ENCODE results near the gene ARID1A. TPM values are rescaled to one million over a fixed set of nuclear protein-coding genes. Genes with fewer than 3 reads are reported as not detected.

The ARID1A gene
- total and polyA plus RNA-seq, 9 of the 15 experiments (the other 6 are each of a cell fraction or from before 2014, with no cell fraction given), result 8.3 to 88.3 (median 22.5) TPM

DNA sequence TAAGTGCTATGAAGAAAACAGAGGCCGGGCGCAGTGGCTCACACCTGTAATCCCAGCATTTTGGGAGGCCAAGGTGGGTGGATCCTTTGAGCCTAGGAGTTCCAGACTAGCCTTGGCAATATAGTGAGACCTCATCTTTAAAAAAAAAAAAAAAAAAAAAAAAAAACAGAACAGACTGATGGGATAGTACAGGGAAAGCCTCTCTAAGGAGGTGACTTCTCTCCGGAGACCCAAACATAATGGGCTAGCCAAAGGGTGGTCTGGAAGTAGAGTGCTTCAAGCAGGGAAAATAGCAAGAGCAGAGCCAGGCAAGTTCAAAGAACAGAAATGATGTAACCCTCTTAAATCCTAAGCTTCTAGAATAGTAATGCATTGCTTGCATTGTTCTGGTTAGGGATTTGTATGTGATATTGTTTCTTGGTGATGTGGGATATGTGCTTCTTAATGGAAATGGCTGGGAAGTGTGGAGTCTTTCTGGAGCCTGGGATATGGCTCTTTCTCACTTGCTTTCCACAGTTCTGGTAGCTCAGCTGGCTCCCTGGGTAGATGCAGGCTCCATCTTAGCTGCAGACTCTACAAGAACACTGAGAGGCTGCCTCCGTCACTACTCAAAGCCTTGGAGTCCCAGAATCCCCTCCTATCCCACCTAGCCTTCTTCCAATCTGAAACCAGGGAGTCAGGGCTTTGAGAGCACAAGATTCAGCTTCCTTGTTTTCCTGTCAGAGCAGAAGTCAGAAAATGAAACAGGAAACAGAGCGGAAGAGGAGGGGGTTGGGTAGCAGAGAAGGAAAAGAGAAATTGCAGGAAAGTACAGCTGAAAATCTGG is 90.0 kb downstream of the ARID1A start:
- Histone ChIP-seq H3K4me1 (replicated peaks in 1 of 2; ENCODE audit: control insufficient read depth in 2 of 2, insufficient read depth in 2 of 2, low read length in 2 of 2) (peaks cover 50 to 84% of the 10 kb centered on the region in 2 experiments), H2AFZ (ENCODE audit: low read depth, low read length) (peak overlapping the region; percentile 94), H3K4me3 (no peak overlapping the region; the same call in 1 of the 2 replicates), H3K9me3 (replicated peaks; ENCODE audit: control insufficient read depth, insufficient read depth, low read depth, low read length) (no peaks in the 10 kb centered on the region), H3K27ac (ENCODE audit: extremely low read depth, low read depth, low read length) (peak overlapping the region; percentile 98), H3K27me3 (ENCODE audit: control insufficient read depth in 2 of 2, insufficient read depth in 2 of 2, low read length in 2 of 2) (no peaks in the 10 kb centered on the region), H3K4me2 (ENCODE audit: insufficient read depth, low read length) (peak overlapping the region; percentile 96), H3K79me2 (ENCODE audit: control insufficient read depth, insufficient read depth, low read length) (peaks cover 74% of the 10 kb centered on the region), H3K9me1 (ENCODE audit: control insufficient read depth, insufficient read depth, low read length) (no peaks in the 10 kb centered on the region), H3K9ac (ENCODE audit: insufficient read depth in 1 of 2, low read depth in 2 of 2, low read length in 2 of 2) (peak overlapping the region; percentile 72 to 98; a peak in 3 of 4 replicates), H3K36me3 (ENCODE audit: control insufficient read depth, insufficient read depth, low read length) (peaks cover 31% of the 10 kb centered on the region), H4K20me1 (replicated peaks; ENCODE audit: control insufficient read depth, insufficient read depth, low read length) (no peaks in the 10 kb centered on the region)
- WGBS (ENCODE audit: insufficient coverage, low coverage, missing lambda C conversion rate), result 62% methylated on average over 5 of the region's 5 CpGs
- ATAC-seq, result no peak
- peak in 1 of 4 experiments; percentile 60 for DNase-seq (ENCODE audit: extremely low read depth in 1 of 4, low spot score in 3 of 4)
- FAIRE-seq, result peak; percentile 19
- ChIA-PET POLR2A (interaction anchor here (0.6 to 9.2 kb wide), 23 partner anchors 9 to 686 kb away, joined by 3 to 112 read pairs (median 4); partner anchors contain the start of genes ARID1A and GPATCH3), CTCF (ENCODE audit: low intra/inter-chr PET ratio) (no interaction called here)
- in situ Hi-C loops (cut with MboI), result no loop called here
- BruUV-seq (replicated peaks), result no TSS peak
- intact Hi-C loops (cut with micrococcal nuclease), result loop anchor here (2.0 to 5.0 kb wide), 2 partner anchors 41 to 299 kb away; no protein-coding TSS in a partner anchor
- TF ChIP-seq OTX1 (CRISPR knock-in tag; IDR thresholded peaks at IDR 0.05) (peak; percentile 39; the same call in 1 of the 2 replicates), FOXA3 (CRISPR knock-in tag; conservative IDR thresholded peaks at IDR 0.05 in 1 of 2, IDR thresholded peaks at IDR 0.05 in 1 of 2) (peak in 1 of 2 experiments; percentile 57; a peak in 1 of 4 replicates), MTA2 (IDR thresholded peaks at IDR 0.05; ENCODE audit: low read depth) (0 out of 2 replicates have a peak, but pooled peaks have one; percentile 4), ELF1 (tag; IDR thresholded peaks at IDR 0.05) (peak; percentile 82), ZNF398 (CRISPR knock-in tag; IDR thresholded peaks at IDR 0.05) (no peak), FOXK2 (conservative IDR thresholded peaks at IDR 0.05 in 1 of 2, IDR thresholded peaks at IDR 0.05 in 1 of 2; ENCODE audit: low read depth in 2 of 2) (peak; percentile 86 to 87), GTF2E2 (tag; IDR thresholded peaks at IDR 0.05) (no peak), LARP7 (IDR thresholded peaks at IDR 0.05) (no peak), ZBTB9 (CRISPR knock-in tag; IDR thresholded peaks at IDR 0.05) (peak; percentile 44; the same call in 1 of the 2 replicates), NBN (IDR thresholded peaks at IDR 0.05; ENCODE audit: low read depth) (no peak), SMAD4 (CRISPR knock-in tag; conservative IDR thresholded peaks at IDR 0.05) (0 out of 2 replicates have a peak, but pooled peaks have one; percentile 38), PTTG1 (tag; IDR thresholded peaks at IDR 0.05; ENCODE audit: low read depth) (no peak), ZNF311 (CRISPR knock-in tag; IDR thresholded peaks at IDR 0.05) (peak; percentile 17), SMARCA4 (IDR thresholded peaks at IDR 0.05) (no peak), SP1 (CRISPR knock-in tag; IDR thresholded peaks at IDR 0.05) (0 out of 2 replicates have a peak, but pooled peaks have one; percentile 32), ZNF583 (CRISPR knock-in tag; IDR thresholded peaks at IDR 0.05) (no peak)
- TF ChIP-seq, protein P1, sequence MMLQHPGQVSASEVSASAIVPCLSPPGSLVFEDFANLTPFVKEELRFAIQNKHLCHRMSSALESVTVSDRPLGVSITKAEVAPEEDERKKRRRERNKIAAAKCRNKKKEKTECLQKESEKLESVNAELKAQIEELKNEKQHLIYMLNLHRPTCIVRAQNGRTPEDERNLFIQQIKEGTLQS (IDR thresholded peaks at IDR 0.05), result peak; percentile 78
- TF ChIP-seq, protein P1 (CRISPR knock-in tag; conservative IDR thresholded peaks at IDR 0.05), result no peak

Measured in K562 (cell line).